Measurements from ENCODE around the gene YWHAE.

DNA sequence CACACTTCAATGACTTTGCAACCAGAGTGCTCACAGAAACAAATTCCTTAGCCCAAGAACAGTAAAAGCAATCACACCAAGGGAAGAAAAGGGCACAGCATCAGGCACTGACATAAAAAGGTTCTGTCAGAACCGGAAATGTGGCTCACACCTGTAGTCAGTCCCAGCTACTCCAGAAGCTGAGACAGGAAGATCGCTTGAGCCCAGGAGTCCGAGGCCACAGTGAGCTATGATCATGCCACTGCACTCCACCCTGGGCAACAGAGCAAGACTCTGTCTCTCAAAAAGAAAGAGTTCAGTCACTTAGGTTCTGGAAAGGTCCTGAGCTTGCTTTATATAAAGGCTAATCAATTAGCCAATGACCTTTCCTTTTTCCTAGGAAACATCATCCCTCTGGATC, 22.7 kb downstream of the YWHAE start:
- TF ChIP-seq POLR2AphosphoS5 (IDR thresholded peaks at IDR 0.05; ENCODE audit: low read depth, low read length) = no peak
- TF ChIP-seq, protein P1, sequence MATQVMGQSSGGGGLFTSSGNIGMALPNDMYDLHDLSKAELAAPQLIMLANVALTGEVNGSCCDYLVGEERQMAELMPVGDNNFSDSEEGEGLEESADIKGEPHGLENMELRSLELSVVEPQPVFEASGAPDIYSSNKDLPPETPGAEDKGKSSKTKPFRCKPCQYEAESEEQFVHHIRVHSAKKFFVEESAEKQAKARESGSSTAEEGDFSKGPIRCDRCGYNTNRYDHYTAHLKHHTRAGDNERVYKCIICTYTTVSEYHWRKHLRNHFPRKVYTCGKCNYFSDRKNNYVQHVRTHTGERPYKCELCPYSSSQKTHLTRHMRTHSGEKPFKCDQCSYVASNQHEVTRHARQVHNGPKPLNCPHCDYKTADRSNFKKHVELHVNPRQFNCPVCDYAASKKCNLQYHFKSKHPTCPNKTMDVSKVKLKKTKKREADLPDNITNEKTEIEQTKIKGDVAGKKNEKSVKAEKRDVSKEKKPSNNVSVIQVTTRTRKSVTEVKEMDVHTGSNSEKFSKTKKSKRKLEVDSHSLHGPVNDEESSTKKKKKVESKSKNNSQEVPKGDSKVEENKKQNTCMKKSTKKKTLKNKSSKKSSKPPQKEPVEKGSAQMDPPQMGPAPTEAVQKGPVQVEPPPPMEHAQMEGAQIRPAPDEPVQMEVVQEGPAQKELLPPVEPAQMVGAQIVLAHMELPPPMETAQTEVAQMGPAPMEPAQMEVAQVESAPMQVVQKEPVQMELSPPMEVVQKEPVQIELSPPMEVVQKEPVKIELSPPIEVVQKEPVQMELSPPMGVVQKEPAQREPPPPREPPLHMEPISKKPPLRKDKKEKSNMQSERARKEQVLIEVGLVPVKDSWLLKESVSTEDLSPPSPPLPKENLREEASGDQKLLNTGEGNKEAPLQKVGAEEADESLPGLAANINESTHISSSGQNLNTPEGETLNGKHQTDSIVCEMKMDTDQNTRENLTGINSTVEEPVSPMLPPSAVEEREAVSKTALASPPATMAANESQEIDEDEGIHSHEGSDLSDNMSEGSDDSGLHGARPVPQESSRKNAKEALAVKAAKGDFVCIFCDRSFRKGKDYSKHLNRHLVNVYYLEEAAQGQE (IDR thresholded peaks at IDR 0.05; ENCODE audit: insufficient read depth in 1 of 2, low read depth in 2 of 2, low read length in 1 of 2) = no peak
- TF ChIP-seq, protein P2, sequence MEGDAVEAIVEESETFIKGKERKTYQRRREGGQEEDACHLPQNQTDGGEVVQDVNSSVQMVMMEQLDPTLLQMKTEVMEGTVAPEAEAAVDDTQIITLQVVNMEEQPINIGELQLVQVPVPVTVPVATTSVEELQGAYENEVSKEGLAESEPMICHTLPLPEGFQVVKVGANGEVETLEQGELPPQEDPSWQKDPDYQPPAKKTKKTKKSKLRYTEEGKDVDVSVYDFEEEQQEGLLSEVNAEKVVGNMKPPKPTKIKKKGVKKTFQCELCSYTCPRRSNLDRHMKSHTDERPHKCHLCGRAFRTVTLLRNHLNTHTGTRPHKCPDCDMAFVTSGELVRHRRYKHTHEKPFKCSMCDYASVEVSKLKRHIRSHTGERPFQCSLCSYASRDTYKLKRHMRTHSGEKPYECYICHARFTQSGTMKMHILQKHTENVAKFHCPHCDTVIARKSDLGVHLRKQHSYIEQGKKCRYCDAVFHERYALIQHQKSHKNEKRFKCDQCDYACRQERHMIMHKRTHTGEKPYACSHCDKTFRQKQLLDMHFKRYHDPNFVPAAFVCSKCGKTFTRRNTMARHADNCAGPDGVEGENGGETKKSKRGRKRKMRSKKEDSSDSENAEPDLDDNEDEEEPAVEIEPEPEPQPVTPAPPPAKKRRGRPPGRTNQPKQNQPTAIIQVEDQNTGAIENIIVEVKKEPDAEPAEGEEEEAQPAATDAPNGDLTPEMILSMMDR (IDR thresholded peaks at IDR 0.05) = no peak
- TF ChIP-seq TCF7L2 (IDR thresholded peaks at IDR 0.05; ENCODE audit: low read depth, low read length) = no peak
- TF ChIP-seq SIN3A (IDR thresholded peaks at IDR 0.05; ENCODE audit: borderline replicate concordance, insufficient read depth, low read depth, low read length) = no peak

Measured in Panc1 (cell line).